Muscle layer of colon (tissue), 2 donors: ENCODE measurements around the gene ARHGAP8.

Experiments
- H3K27ac ChIP-seq: one replicate; pipeline ENCODE4 v1.7.0; 2013; ENCODE audit warnings: low read depth, mild to moderate bottlenecking, low read length, moderate library complexity
- H3K27me3 ChIP-seq, 2 donors: one replicate each; pipeline ENCODE4 v1.7.0; 2013; ENCODE audit warnings: low read length in 2 of 2, mild to moderate bottlenecking in 2 of 2; ENCODE audit not compliant: insufficient read depth in 2 of 2, control insufficient read depth in 1 of 2
- H3K36me3 ChIP-seq: one replicate; pipeline ENCODE4 v1.7.0; 2013; ENCODE audit warnings: mild to moderate bottlenecking, low read length; ENCODE audit not compliant: insufficient read depth
- H3K4me1 ChIP-seq: one replicate; pipeline ENCODE4 v1.7.0; 2013; ENCODE audit warnings: mild to moderate bottlenecking, low read length; ENCODE audit not compliant: insufficient read depth
- H3K4me3 ChIP-seq, 2 donors: one replicate each; pipeline ENCODE4 v1.7.0; 2013; ENCODE audit warnings: low read length in 2 of 2, low read depth in 1 of 2, mild to moderate bottlenecking in 1 of 2, moderate library complexity in 1 of 2
- H3K9ac ChIP-seq: one replicate; pipeline ENCODE4 v1.7.0; 2013; ENCODE audit warnings: low read length
- H3K9me3 ChIP-seq: one replicate; pipeline ENCODE4 v1.7.0; 2013; ENCODE audit warnings: mild to moderate bottlenecking, low read length
- donor health status: abdominal sarcoma.
- donor health status: Adenocarcinoma of cecum.

ARHGAP8 gene

GRCh38 chr22:44780876-44781449 lies 28.6 kb downstream of the ARHGAP8 start:
- Histone ChIP-seq H3K27me3 (no peaks in the 10 kb centered on the region), H3K4me3 (no peak overlapping the region), H3K4me1 (no peaks in the 10 kb centered on the region), H3K9me3 (no peaks in the 10 kb centered on the region), H3K27ac (no peak overlapping the region), H3K36me3 (no peaks in the 10 kb centered on the region), H3K9ac (no peak overlapping the region)

- Histone ChIP-seq H3K27ac (no peak overlapping the region), H3K36me3 (no peaks in the 10 kb centered on the region), H3K9me3 (no peaks in the 10 kb centered on the region), H3K9ac (no peak overlapping the region), H3K4me3 (no peak overlapping the region), H3K27me3 (no peaks in the 10 kb centered on the region), H3K4me1 (no peaks in the 10 kb centered on the region)
Measured at GRCh38 chr22:44782363-44782963, 30.1 kb downstream of the ARHGAP8 start.

- Histone ChIP-seq H3K9me3 (no peaks in the 10 kb centered on the region), H3K36me3 (no peaks in the 10 kb centered on the region), H3K9ac (no peak overlapping the region), H3K4me3 (no peak overlapping the region), H3K27ac (no peak overlapping the region), H3K4me1 (no peaks in the 10 kb centered on the region), H3K27me3 (no peaks in the 10 kb centered on the region)
Measured at GRCh38 chr22:44783091-44783490, 30.7 kb downstream of the ARHGAP8 start.

GRCh38 chr22:44783581-44783980 lies 31.2 kb downstream of the ARHGAP8 start:
- H3K27ac ChIP-seq = no peak overlapping the region
- H3K9me3 ChIP-seq = no peaks in the 10 kb centered on the region
- H3K36me3 ChIP-seq = no peaks in the 10 kb centered on the region
- H3K4me1 ChIP-seq = no peaks in the 10 kb centered on the region
- no peak overlapping the region for H3K4me3 ChIP-seq
- H3K9ac ChIP-seq = no peak overlapping the region
- H3K27me3 ChIP-seq = no peaks in the 10 kb centered on the region

DNA sequence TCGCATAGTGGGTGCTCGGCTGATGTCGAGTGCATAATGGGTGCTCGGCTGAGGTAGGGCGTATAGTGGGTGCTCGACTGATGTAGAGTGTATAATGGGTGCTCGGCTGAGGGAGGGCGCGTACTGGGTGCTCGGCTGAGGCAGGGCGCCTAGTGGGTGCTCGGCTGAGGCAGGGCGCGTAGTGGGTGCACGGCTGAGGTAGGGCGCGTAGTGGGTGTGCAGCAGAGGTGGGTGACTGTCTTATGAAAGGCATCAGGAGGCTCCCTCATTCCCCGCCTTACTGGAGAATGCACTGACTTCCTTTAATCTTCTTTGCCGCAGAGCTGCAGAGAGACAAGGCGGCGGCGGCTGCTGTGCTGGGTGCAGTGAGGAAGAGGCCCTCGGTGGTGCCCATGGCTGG lies 33.8 kb downstream of the ARHGAP8 start:
- Histone ChIP-seq H3K4me3 (no peak overlapping the region), H3K27me3 (no peaks in the 10 kb centered on the region), H3K9ac (no peak overlapping the region), H3K4me1 (no peaks in the 10 kb centered on the region), H3K9me3 (no peaks in the 10 kb centered on the region), H3K27ac (no peak overlapping the region), H3K36me3 (no peaks in the 10 kb centered on the region)

- no peaks in the 10 kb centered on the region for H3K4me1 ChIP-seq
- H3K27ac ChIP-seq = no peak overlapping the region
- H3K4me3 ChIP-seq = no peak overlapping the region
- H3K9ac ChIP-seq = no peak overlapping the region
- no peaks in the 10 kb centered on the region for H3K9me3 ChIP-seq
- no peaks in the 10 kb centered on the region for H3K36me3 ChIP-seq
- H3K27me3 ChIP-seq = no peaks in the 10 kb centered on the region
Measured at GRCh38 chr22:44786610-44787009, 34.2 kb downstream of the ARHGAP8 start.

DNA sequence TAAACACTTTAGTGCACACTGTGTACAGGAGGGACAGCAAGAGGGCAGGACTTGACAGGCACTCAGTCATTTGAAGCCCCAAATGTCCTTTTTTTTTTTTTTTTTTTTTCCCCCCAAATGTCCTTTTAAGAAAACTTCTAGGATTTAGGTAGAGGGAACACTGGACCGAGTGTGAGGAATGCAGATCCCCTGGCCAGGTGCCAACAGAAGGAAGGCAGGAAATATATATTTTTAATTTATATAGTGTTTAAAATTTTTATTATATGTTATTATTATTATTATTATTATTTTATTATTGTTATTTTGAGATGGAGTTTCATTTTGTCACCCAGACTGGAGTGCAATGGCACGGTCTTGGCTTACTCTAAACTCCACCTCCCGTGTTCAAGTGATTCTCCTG lies 35.5 kb downstream of the ARHGAP8 start:
- Histone ChIP-seq H3K36me3 (no peaks in the 10 kb centered on the region), H3K4me3 (no peak overlapping the region), H3K27me3 (no peaks in the 10 kb centered on the region), H3K4me1 (no peaks in the 10 kb centered on the region), H3K9me3 (no peaks in the 10 kb centered on the region), H3K9ac (no peak overlapping the region), H3K27ac (no peak overlapping the region)

- no peak overlapping the region for H3K4me3 ChIP-seq
- no peaks in the 10 kb centered on the region for H3K36me3 ChIP-seq
- H3K9me3 ChIP-seq = no peaks in the 10 kb centered on the region
- no peak overlapping the region for H3K27ac ChIP-seq
- no peak overlapping the region for H3K9ac ChIP-seq
- H3K27me3 ChIP-seq = no peaks in the 10 kb centered on the region
- no peaks in the 10 kb centered on the region for H3K4me1 ChIP-seq
Measured at GRCh38 chr22:44793106-44793505, 40.7 kb downstream of the ARHGAP8 start.

GRCh38 chr22:44793506-44794172 lies 41.3 kb downstream of the ARHGAP8 start:
- Histone ChIP-seq H3K27ac (no peak overlapping the region), H3K9me3 (no peaks in the 10 kb centered on the region), H3K4me1 (no peaks in the 10 kb centered on the region), H3K36me3 (no peaks in the 10 kb centered on the region), H3K27me3 (no peaks in the 10 kb centered on the region), H3K9ac (no peak overlapping the region), H3K4me3 (no peak overlapping the region)

- Histone ChIP-seq H3K9me3 (no peaks in the 10 kb centered on the region), H3K27ac (no peak overlapping the region), H3K36me3 (no peaks in the 10 kb centered on the region), H3K9ac (no peak overlapping the region), H3K4me1 (no peaks in the 10 kb centered on the region), H3K27me3 (peaks cover 0 to 11% of the 10 kb centered on the region in 2 donors), H3K4me3 (no peak overlapping the region)
Measured at GRCh38 chr22:44795701-44796630, 43.6 kb downstream of the ARHGAP8 start.

DNA sequence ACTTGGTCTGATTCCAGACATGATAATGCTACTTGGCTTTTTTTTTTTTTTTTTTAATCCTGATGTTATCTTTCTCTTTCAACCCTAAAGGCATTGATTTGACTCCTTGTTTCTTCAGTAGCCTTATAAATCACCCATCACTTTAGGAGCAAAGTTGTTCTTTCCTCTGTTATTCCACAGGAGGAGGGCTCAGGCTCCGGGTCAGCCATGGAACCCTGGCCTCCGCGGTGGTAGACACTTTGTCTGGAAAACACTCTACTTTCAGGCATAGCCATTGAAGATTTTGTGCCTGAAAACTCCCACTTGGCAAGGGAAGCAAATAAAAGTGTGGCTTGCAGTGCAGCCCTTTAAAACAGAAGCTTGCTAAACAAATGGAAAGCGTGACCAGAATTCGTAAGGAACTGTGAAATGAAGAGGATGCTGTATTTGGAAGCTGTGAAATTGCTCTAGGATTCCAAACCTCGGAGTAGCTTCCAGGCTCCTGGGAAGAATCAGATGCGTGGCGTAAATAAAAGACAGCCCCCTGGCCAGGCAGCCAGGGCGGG lies 44.9 kb downstream of the ARHGAP8 start:
- no peaks in the 10 kb centered on the region for H3K4me1 ChIP-seq
- H3K27me3 ChIP-seq = peaks cover 0 to 11% of the 10 kb centered on the region in 2 donors
- H3K9me3 ChIP-seq = no peaks in the 10 kb centered on the region
- H3K4me3 ChIP-seq = no peak overlapping the region
- H3K36me3 ChIP-seq = no peaks in the 10 kb centered on the region
- H3K27ac ChIP-seq = no peak overlapping the region
- H3K9ac ChIP-seq = no peak overlapping the region
